Tibial nerve (tissue), 3 donors: Measurements from ENCODE around the gene CPN1.

Experiments
- CTCF ChIP-seq, 5 experiments: fragments of 200-600 bp in 3 of 5; fragments of 450-650 bp in 2 of 5; sonication (generic) in 3 of 5; IDR thresholded peaks; one replicate each; pipeline ENCODE4 v1.5.1; 2016 to 2019; ENCODE audit warnings: antibody characterized with exemption in 5 of 5, mild to moderate bottlenecking in 3 of 5, moderate library complexity in 2 of 5
- POLR2A ChIP-seq, 2 donors: fragments of 450-650 bp; IDR thresholded peaks; one replicate each; pipeline ENCODE4 v1.6.1; 2017; ENCODE audit warnings: antibody characterized with exemption in 2 of 2, mild to moderate bottlenecking in 2 of 2, moderate library complexity in 2 of 2

GRCh38 chr10:100008708-100009282 lies 72.9 kb downstream of the CPN1 start:
- TF ChIP-seq POLR2A (IDR thresholded peaks at IDR 0.05) (no peak), CTCF (IDR thresholded peaks at IDR 0.05) (no peak)
